Measurements from ENCODE around the gene CRACR2B.

The CRACR2B gene

GRCh38 chr11:850775-851763, 23.4 kb downstream of the CRACR2B start:
- DNase-seq = no peak

GRCh38 chr11:852762-853161, 25.0 kb downstream of the CRACR2B start:
- DNase-seq = no peak

- DNase-seq = no peak
These were observed 26.1 kb downstream of the CRACR2B start for GRCh38 chr11:853682-854448.

GRCh38 chr11:854601-855329, 27.0 kb downstream of the CRACR2B start:
- no peak for DNase-seq

GRCh38 chr11:855330-855674, 27.6 kb downstream of the CRACR2B start:
- DNase-seq = no peak

- DNase-seq = no peak
These were observed 28.1 kb downstream of the CRACR2B start for GRCh38 chr11:855796-856195.

GRCh38 chr11:856397-856796, 28.7 kb downstream of the CRACR2B start:
- no peak for DNase-seq

GRCh38 chr11:858053-858761, 30.5 kb downstream of the CRACR2B start:
- no peak for DNase-seq

- no peak for DNase-seq
These were observed 31.1 kb downstream of the CRACR2B start for GRCh38 chr11:858762-859339.

- DNase-seq = peak in 42 of 51 donors; percentile 8 to 83 (median 54)
These were observed 31.8 kb downstream of the CRACR2B start for GRCh38 chr11:859394-860131.

GRCh38 chr11:860234-861104, 32.8 kb downstream of the CRACR2B start:
- DNase-seq = no peak

GRCh38 chr11:861105-861479, 33.4 kb downstream of the CRACR2B start:
- no peak for DNase-seq

- no peak for DNase-seq
These were observed 34.5 kb downstream of the CRACR2B start for GRCh38 chr11:862081-862661.

GRCh38 chr11:862696-863022, 34.9 kb downstream of the CRACR2B start:
- DNase-seq = no peak

- DNase-seq = no peak
These were observed 35.5 kb downstream of the CRACR2B start for GRCh38 chr11:863023-863909.

- DNase-seq = no peak
These were observed 36.5 kb downstream of the CRACR2B start for GRCh38 chr11:863910-864827.

- no peak for DNase-seq
These were observed 37.2 kb downstream of the CRACR2B start for GRCh38 chr11:864898-865297.
